Activated gamma-delta T cell treated with Interleukin-2 at 50 U/mL for 16 hours (primary cell): ENCODE data around the gene DENND1A.

Experiments used
- DNase-seq: peaks from one replicate; pipeline ENCODE4 v3.0.0-alpha.2; 2020

DENND1A gene

GRCh38 chr9:123807251-123807650 lies 122.7 kb downstream of the DENND1A start:
- DNase-seq: no peak

- no peak for DNase-seq
Observed at GRCh38 chr9:123806829-123807228, 123.1 kb downstream of the DENND1A start.

GRCh38 chr9:123798195-123798594 lies 131.7 kb downstream of the DENND1A start:
- DNase-seq: no peak

- no peak for DNase-seq
Observed at GRCh38 chr9:123796618-123797484, 133.1 kb downstream of the DENND1A start.

- no peak for DNase-seq
Observed at GRCh38 chr9:123796094-123796493, 133.8 kb downstream of the DENND1A start.

GRCh38 chr9:123795336-123795735 lies 134.6 kb downstream of the DENND1A start:
- no peak for DNase-seq

- DNase-seq: no peak
Observed at GRCh38 chr9:123792501-123792900, 137.4 kb downstream of the DENND1A start.

- DNase-seq: no peak
Observed at GRCh38 chr9:123789554-123790292, 140.2 kb downstream of the DENND1A start.

GRCh38 chr9:123787416-123787815 lies 142.5 kb downstream of the DENND1A start:
- no peak for DNase-seq

- DNase-seq: no peak
Observed at GRCh38 chr9:123784518-123784917, 145.4 kb downstream of the DENND1A start.

GRCh38 chr9:123778232-123778902 lies 151.6 kb downstream of the DENND1A start:
- DNase-seq: no peak

GRCh38 chr9:123776708-123777537 lies 153.0 kb downstream of the DENND1A start:
- DNase-seq: no peak

GRCh38 chr9:123775289-123776284 lies 154.3 kb downstream of the DENND1A start:
- no peak for DNase-seq

GRCh38 chr9:123773783-123774182 lies 156.1 kb downstream of the DENND1A start:
- no peak for DNase-seq

- no peak for DNase-seq
Observed at GRCh38 chr9:123772967-123773366, 157.0 kb downstream of the DENND1A start.

GRCh38 chr9:123772374-123772773 lies 157.6 kb downstream of the DENND1A start:
- no peak for DNase-seq

- no peak for DNase-seq
Observed at GRCh38 chr9:123771690-123772089, 158.2 kb downstream of the DENND1A start.

- DNase-seq: no peak
Observed at GRCh38 chr9:123769719-123770118, 160.2 kb downstream of the DENND1A start.

- DNase-seq: no peak
Observed at GRCh38 chr9:123763910-123764588, 165.9 kb downstream of the DENND1A start.

GRCh38 chr9:123761905-123762605 lies 167.9 kb downstream of the DENND1A start:
- DNase-seq: no peak
